Gastrocnemius medialis (tissue), 4 donors: Measurements from ENCODE around the gene PPIP5K2. TPM values are rescaled to one million over a fixed set of nuclear protein-coding genes. Genes with fewer than 3 reads are reported as not detected.

Experiments used
- ATAC-seq, 2 donors: fragments of 150-250 bp; one replicate each; pipeline ENCODE4 v1.9.1; 2016
- DNase-seq, 2 donors: peaks; one replicate each; pipeline ENCODE4 v3.0.0-alpha.2; 2019
- H3K27ac ChIP-seq, 4 donors: fragments of 200-600 bp; sonication (generic); 1 replicate in 1 of 4; 2 replicates in 3 of 4; pipeline ENCODE4 v1.5.1; 2016 to 2018; ENCODE audit warnings: mild to moderate bottlenecking in 2 of 4, moderate library complexity in 1 of 4
- H3K27me3 ChIP-seq, 3 donors: fragments of 200-600 bp; sonication (generic) in 2 of 3; 1 replicate in 1 of 3; 2 replicates in 2 of 3; pipeline versions ENCODE4 v1.5.1 to v1.6.0; 2016 to 2019; ENCODE audit warnings: mild to moderate bottlenecking in 1 of 3, moderate library complexity in 1 of 3
- H3K36me3 ChIP-seq, 2 donors: fragments of 200-600 bp; sonication (generic) in 1 of 2; one replicate each; pipeline ENCODE4 v1.5.1; 2017 to 2018
- H3K4me1 ChIP-seq, 2 donors: fragments of 200-600 bp; sonication (generic) in 1 of 2; one replicate each; pipeline ENCODE4 v1.5.1; 2016 to 2017; ENCODE audit warnings: mild to moderate bottlenecking in 2 of 2
- H3K4me3 ChIP-seq, 4 donors: fragments of 200-600 bp; sonication (generic) in 3 of 4; 1 replicate in 1 of 4; 2 replicates in 3 of 4; pipeline ENCODE4 v1.5.1; 2016 to 2019; ENCODE audit warnings: mild to moderate bottlenecking in 2 of 4
- H3K9me3 ChIP-seq, 3 donors: fragments of 200-600 bp; sonication (generic) in 2 of 3; 1 replicate in 1 of 3; 2 replicates in 2 of 3; pipeline ENCODE4 v1.5.1; 2016 to 2019
- POLR2A ChIP-seq, 2 donors: fragments of 450-650 bp; IDR thresholded peaks; one replicate each; pipeline ENCODE4 v1.6.1; 2017; ENCODE audit warnings: antibody characterized with exemption in 2 of 2, mild to moderate bottlenecking in 2 of 2, moderate library complexity in 2 of 2
- in situ Hi-C, 4 donors: fragments of 200-750 bp; cut with MboI; loops; one replicate each; pipeline versions ENCODE4 v1.15.0 to v1.8.0; 2017; ENCODE audit warnings: low sequenced_read_pairs in 4 of 4
- intact Hi-C: fragments of 100-400 bp; cut with DNase I; formaldehyde crosslinking; loops from one replicate; pipeline ENCODE4 v1.15.1; 2023; ENCODE audit warnings: low total_unique reads
- total RNA-seq, 4 donors: library from RNA; depleted of rRNA; stranded (reverse); fragments of >200 nt; gene quantifications; one replicate each; pipeline versions ENCODE4 v1.1.0 to v1.2.3, GENCODE V29; 2016
- TF ChIP-seq, protein P1 (sequence below), 5 experiments: fragments of 450-650 bp in 3 of 5; fragments of 200-600 bp in 2 of 5; sonication (generic) in 2 of 5; IDR thresholded peaks in 4 of 5; conservative IDR thresholded peaks in 1 of 5; 1 replicate in 4 of 5; 2 replicates in 1 of 5; pipeline ENCODE4 v1.5.1; 2016 to 2019; ENCODE audit warnings: antibody characterized with exemption in 5 of 5, mild to moderate bottlenecking in 3 of 5, moderate library complexity in 3 of 5

PPIP5K2 gene
- total RNA-seq, 4 donors from 2014 or later: 3.5 to 7.0 (median 4.4) TPM

DNA sequence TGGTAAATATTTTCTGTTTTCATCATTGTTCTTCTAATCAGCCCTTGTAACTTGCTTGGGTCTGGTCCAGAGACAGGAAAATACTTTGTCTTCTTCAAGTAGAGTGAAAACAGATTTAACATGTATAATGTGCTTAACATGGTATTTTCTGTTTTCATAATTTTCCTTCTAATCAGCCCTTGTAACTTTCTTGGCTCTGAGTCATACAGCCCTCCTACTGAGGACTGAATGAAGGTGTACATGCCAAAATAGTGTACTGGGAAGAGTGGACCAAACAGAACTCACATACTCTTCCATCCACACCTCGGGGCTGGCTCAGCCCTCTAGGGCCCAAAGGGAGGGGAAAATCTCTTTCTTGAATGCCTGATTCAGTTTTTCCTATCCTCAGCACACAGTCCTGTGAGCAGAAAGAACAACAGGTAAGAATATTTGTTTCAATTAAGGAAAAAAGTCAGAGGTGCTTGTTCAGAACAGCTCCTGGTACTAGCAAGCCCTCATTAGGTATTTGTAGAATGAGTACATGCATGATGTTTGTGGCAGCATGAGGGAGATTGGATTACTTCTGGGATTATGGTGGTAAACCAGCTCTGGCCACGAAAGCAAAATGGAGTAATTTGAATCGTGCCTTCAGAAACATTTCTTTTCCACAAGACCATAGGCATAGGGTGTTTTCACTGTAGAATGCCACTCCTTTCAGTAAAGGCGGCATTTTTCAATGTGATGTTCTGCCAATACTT lies 114.3 kb downstream of the PPIP5K2 start:
- H3K36me3 ChIP-seq: no peaks in the 10 kb centered on the region
- in situ Hi-C loops (loop anchor here in 2 of 4 donors (5.0 to 10.0 kb wide), 2 partner anchors 240 to 243 kb away; no protein-coding TSS in a partner anchor), intact Hi-C loops (no loop called here)
- TF ChIP-seq POLR2A (IDR thresholded peaks at IDR 0.05): no peak
- TF ChIP-seq, protein P1, sequence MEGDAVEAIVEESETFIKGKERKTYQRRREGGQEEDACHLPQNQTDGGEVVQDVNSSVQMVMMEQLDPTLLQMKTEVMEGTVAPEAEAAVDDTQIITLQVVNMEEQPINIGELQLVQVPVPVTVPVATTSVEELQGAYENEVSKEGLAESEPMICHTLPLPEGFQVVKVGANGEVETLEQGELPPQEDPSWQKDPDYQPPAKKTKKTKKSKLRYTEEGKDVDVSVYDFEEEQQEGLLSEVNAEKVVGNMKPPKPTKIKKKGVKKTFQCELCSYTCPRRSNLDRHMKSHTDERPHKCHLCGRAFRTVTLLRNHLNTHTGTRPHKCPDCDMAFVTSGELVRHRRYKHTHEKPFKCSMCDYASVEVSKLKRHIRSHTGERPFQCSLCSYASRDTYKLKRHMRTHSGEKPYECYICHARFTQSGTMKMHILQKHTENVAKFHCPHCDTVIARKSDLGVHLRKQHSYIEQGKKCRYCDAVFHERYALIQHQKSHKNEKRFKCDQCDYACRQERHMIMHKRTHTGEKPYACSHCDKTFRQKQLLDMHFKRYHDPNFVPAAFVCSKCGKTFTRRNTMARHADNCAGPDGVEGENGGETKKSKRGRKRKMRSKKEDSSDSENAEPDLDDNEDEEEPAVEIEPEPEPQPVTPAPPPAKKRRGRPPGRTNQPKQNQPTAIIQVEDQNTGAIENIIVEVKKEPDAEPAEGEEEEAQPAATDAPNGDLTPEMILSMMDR (IDR thresholded peaks at IDR 0.05 in 4 of 5, conservative IDR thresholded peaks at IDR 0.05 in 1 of 5): no peak
- no peaks in the 10 kb centered on the region for H3K4me1 ChIP-seq
- no peak overlapping the region for H3K4me3 ChIP-seq
- DNase-seq: no peak
- H3K27me3 ChIP-seq: no peaks in the 10 kb centered on the region
- peaks cover 0 to 3% (median 0%) of the 10 kb centered on the region in 3 donors for H3K9me3 ChIP-seq
- no peak for ATAC-seq
- H3K27ac ChIP-seq: no peak overlapping the region

DNA sequence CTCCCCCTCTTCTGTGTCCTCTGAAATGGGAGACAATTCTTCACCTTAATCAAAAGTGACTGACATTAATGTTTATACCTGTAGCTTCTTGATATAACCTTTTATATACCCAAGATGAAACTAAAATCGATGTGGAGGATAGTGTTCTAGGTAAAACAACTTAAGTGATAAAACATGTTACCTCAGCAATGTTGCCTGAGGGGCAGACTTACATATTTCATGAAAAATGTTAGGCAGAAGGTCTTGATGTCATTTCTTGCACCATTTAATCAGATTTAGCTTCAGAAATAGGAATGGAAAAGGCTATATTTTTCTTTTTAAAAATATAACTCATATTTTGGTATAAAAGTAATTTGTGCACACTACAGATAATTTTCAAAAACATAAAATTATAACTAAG lies 115.8 kb downstream of the PPIP5K2 start:
- Histone ChIP-seq H3K27me3 (no peaks in the 10 kb centered on the region), H3K27ac (no peak overlapping the region), H3K4me3 (no peak overlapping the region), H3K36me3 (no peaks in the 10 kb centered on the region), H3K9me3 (peaks cover 0 to 3% (median 0%) of the 10 kb centered on the region in 3 donors), H3K4me1 (no peaks in the 10 kb centered on the region)
- intact Hi-C loops (no loop called here), in situ Hi-C loops (loop anchor here in 1 of 4 donors (10.0 kb wide), 1 partner anchor 239 kb away; no protein-coding TSS in a partner anchor)
- DNase-seq (no peak), ATAC-seq (no peak)
- TF ChIP-seq, protein P1 (IDR thresholded peaks at IDR 0.05 in 4 of 5, conservative IDR thresholded peaks at IDR 0.05 in 1 of 5): no peak
- no peak for TF ChIP-seq POLR2A (IDR thresholded peaks at IDR 0.05)

DNA sequence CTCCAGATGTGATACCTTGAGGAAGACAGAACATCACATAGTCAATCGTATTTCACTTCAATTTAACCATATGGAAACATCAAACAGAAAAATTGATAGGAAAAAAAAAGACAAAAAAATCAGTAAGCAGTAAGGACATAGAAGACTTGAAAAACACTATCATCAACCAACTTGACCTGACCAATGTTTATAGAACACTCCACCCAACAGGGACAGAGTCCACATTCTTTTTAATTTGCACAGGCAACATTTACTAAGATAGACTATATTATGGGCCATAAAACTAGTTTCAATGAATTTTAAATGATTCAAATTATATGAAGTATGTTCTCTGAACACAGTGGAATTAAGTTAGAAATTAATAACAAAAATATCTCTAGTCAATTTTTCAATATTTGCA lies 117.7 kb downstream of the PPIP5K2 start:
- DNase-seq (no peak), ATAC-seq (no peak)
- H3K27me3 ChIP-seq: no peaks in the 10 kb centered on the region
- peaks cover 0 to 3% (median 0%) of the 10 kb centered on the region in 3 donors for H3K9me3 ChIP-seq
- H3K27ac ChIP-seq: no peak overlapping the region
- in situ Hi-C loops (loop anchor here in 1 of 4 donors (10.0 kb wide), 1 partner anchor 237 kb away; no protein-coding TSS in a partner anchor), intact Hi-C loops (no loop called here)
- no peak overlapping the region for H3K4me3 ChIP-seq
- H3K36me3 ChIP-seq: no peaks in the 10 kb centered on the region
- H3K4me1 ChIP-seq: no peaks in the 10 kb centered on the region
- no peak for TF ChIP-seq POLR2A (IDR thresholded peaks at IDR 0.05)
- TF ChIP-seq, protein P1 (IDR thresholded peaks at IDR 0.05 in 4 of 5, conservative IDR thresholded peaks at IDR 0.05 in 1 of 5): no peak

DNA sequence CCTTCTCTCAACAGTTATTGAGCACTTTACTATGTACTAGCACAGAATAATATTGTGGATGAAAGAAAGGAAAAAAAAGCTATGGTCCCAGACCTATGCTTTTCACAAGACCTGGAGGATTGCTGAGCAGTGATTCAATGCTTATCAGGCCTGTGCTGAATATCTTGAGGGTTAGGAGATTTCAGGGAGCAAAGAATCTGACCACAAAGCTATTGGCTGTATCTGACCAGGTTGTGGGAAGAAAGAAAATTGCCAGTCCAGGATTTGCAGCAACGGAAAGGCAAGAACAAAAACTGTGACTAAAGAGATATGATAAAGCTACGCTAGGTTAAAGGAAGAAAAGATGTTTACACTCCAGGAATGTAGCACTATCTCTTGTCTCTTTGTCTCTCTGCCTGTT lies 123.6 kb downstream of the PPIP5K2 start:
- no peak for ATAC-seq
- in situ Hi-C loops (no loop called here), intact Hi-C loops (no loop called here)
- Histone ChIP-seq H3K4me3 (no peak overlapping the region), H3K27me3 (no peaks in the 10 kb centered on the region), H3K9me3 (peaks cover 0 to 3% (median 0%) of the 10 kb centered on the region in 3 donors), H3K36me3 (no peaks in the 10 kb centered on the region), H3K27ac (no peak overlapping the region), H3K4me1 (no peaks in the 10 kb centered on the region)
- TF ChIP-seq, protein P1 (IDR thresholded peaks at IDR 0.05 in 4 of 5, conservative IDR thresholded peaks at IDR 0.05 in 1 of 5): no peak
- DNase-seq: no peak
